Inflammatory macrophage treated with lipopolysaccharide for 1 hour (primary cell): ENCODE data around the gene TTC8.
"Not testable (repeated sequence)": the region's sequence is repeated elsewhere in the genome, so short reads cannot be mapped to it uniquely, and the experiment has no call there.

ENCODE experiments used
- DNase-seq, 2 donors: peaks; one replicate each; pipeline ENCODE4 v3.0.0-alpha.2; 2020 to 2022

TTC8 gene

DNA sequence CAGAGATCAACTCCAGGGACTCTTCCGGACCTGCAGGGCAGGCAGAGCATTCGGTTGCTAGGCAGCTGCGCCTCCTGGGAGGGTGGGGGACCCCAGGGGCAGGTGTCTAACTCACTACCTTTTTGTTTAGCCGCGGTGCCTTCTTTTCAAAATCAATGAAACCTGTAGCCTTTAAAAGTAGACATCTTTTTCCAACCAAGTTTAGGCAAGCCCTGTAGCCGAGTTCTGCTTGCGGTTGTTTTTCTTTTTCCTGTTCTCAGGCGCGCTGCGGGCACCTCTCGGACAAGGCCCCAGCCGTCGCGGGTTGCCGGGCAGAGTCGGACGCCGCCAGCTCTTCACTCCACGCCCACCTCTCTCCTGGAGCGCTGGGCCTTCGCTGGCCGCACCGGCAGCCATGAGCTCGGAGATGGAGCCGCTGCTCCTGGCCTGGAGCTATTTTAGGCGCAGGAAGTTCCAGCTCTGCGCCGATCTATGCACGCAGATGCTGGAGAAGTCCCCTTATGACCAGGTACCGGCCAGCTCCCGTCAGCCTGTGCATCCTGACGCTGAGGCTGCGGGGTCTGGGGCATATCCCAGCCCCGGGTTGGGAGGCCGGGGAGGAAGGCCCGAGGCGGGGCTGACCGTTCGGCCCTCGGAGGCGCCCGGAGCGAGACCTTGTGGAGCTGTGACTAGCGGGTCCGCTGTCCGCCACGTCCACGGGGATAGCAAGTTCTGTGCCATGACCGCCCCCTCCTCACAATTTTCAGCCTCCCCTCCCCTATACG is at the start of gene TTC8:
TTC8 (plus strand) TSS at position 338 of the 764 bp plus-strand sequence; CDS start at position 395, 57 bp downstream.
- DNase-seq: peak; percentile 85 to 89

DNA sequence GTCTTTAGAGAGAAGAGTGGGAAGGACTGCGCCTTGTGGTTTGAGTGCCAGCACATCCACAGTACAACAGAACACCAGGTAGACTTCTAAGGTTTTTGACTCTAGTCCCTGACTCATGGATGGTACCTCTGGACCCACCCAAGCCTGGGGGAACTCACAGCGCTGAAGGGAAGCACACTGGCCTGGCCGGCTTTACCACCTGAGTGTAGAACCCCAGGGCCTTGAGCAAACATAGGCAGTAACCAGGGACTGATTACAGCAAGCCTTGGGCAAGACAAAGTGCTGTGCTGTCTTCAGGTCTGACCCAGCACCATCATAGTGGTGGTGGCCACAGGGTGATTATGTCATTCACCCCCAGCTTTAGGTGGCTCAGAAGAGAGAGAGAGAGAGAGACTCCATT is 48.9 kb upstream of the TTC8 start:
- DNase-seq: no peak

- DNase-seq: no peak
These were observed 38.5 kb upstream of the TTC8 start for GRCh38 chr14:88785911-88786310.

GRCh38 chr14:88786715-88787114 is 37.7 kb upstream of the TTC8 start:
- DNase-seq: no peak

GRCh38 chr14:88789573-88789972 is 34.9 kb upstream of the TTC8 start:
- DNase-seq: not testable (repeated sequence)

DNA sequence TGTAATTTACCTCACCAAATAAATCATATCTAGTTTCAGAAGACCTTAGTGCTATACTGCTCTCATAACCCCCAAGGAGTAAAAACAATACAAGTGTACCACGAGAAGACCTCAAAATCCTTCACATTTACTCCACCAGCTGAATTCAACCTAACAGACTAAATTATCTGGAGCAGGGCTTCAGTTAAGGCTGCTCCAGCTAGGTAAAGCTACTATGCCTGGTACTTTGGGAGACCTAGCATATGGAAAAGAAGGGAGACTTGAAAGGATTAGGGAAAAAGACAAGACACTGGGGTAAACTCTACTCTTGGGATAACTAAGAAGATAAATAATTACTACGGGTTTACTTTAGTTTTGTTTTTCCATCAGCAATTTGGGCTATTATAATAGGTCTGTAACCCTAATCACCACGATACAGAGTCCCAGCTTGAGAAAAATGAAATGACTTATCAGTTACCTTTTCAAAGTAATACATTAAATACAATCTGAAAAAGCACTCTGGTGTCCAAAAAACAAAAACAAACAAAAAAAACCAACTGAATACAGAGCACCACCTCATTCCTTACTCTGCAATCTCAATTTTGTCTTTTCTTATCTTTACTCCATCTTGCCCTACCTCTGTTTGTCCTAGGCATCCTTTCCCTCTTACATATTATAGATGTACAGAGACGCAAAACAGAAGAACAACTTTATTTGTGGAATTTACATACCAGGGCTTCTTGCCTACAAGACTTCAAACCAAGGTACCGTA is 33.8 kb upstream of the TTC8 start:
- no peak for DNase-seq

- no peak for DNase-seq
These were observed 33.2 kb upstream of the TTC8 start for GRCh38 chr14:88791252-88791621.

DNA sequence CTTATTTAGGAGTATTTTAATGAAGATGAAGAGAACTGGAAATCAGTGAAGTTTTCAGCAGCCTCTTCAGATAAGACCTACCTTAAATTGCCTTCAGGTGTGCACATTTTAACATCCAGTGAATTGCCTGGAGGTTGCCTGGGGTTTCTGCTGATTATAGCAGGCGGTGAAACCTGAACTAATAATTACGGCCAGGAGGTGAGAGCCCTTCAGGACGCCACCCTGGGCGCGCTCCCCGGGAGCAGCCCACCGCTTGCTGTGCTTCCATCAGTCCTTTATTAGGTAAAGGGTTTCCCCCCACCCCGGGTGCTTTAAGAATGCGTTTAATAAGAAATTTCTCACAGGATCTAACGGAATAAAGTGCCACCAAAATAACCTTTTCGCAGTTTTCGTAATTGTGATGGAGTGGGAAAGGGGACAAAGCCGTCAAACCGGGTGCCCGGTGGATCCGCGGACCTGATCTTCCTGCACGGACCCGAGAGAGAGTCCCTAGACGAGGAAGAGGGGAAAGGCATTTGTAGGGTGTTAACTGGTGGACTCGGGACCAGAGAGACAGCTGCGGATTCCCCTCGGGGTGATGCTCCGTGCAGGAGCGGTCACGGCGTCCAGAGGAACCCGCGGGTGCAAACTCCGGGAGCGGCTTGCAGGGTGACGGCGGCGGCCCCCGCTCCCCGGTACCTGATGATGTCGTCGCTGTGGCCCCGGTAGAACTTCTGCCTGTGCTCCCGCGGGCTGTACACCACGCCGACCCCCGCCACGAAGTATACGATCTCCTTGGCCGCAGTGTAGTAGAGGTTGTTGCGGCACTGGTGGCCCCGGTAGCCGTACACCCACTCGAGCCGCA is 32.6 kb upstream of the TTC8 start:
- no peak for DNase-seq

DNA sequence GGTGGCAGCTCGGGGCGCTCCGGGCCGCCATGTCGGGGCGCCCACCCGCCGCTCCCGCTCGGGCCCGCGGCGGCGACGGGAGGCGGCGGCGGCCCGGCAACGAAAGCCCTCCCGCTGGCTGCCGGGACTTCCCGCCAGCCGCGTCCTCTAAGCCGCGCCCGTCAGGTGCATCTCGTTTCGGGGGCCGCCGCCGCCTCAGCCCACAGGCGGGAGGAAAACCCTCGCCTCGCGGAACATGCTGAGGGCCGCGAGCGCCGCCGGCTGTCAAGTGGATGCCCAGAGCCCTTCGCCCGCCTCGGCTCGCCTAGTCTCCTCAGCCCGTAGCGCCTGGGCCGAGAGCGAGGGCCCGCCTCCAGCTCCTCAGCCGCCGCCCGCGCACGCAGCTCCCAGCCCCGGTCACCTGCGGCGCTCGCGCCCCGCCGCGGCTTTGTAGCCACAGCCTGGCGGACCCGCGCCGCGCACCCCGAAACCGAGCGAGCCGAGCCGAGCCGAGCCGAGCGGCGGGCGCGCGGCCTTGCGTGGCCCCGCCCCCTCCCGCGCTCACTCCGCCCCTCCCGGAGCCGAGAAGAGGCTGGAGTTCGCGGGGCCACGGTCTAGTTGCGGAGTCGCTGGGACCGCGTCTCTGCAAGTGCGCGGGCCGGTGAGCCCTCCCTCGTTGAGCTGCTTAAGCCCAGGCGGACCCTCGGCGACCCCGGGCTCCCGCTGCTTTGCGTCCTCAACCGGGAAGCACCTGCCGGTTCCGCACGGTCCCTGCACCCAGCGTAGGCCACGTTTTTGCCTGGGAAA is 31.8 kb upstream of the TTC8 start, which contains the start of gene EML5:
EML5 (minus strand) TSS at position 481 of the 786 bp plus-strand sequence; CDS start at position 31, 450 bp downstream.
- peak; percentile 42 to 56 for DNase-seq

DNA sequence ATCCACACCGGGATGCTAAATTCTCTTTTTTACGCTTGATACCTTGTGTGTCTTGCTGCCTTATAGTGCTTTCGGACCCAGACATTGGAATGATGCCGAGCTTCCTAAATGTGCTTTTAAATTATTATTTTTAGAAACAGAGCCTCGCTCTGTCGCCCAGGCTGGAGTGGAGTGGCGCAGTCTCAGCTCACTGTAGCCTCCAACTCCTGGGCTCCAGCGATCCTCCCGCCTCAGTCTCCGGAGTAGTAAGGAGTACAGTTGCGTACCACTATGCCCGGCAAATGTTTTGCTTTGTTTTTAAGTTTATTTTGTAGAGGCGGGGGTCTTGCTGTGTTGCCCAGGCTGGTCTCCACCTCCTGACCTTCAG is 31.2 kb upstream of the TTC8 start:
- no peak for DNase-seq

GRCh38 chr14:88798156-88798555 is 26.3 kb upstream of the TTC8 start:
- no peak for DNase-seq

- DNase-seq: no peak
These were observed 24.9 kb upstream of the TTC8 start for GRCh38 chr14:88799522-88799921.

GRCh38 chr14:88802596-88802995 is 21.9 kb upstream of the TTC8 start:
- DNase-seq: no peak

- peak in 1 of 2 donors; percentile 9 for DNase-seq
These were observed 20.4 kb upstream of the TTC8 start for GRCh38 chr14:88804035-88804434.

GRCh38 chr14:88804477-88804876 is 20.0 kb upstream of the TTC8 start:
- DNase-seq: no peak

- DNase-seq: no peak
These were observed 16.1 kb upstream of the TTC8 start for GRCh38 chr14:88808359-88808758.

DNA sequence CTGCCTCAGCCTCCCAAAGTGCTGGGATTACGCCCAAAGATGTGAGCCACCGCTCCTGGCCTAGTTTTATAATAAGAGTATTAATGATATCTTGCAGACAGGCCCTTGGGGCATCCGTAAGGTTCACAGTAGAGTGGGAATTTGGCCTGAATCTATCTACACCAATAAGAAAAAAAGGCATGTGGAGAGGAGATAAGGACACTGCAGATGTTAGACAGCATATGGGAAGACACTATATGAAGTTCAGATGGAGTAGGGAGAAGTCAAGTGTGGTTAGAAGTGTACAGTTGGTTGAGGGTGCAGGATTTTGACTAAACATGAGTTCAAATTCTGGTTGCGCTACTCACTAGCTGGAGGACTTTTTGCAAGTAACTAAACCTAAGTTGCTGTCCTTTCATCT is 8.5 kb upstream of the TTC8 start:
- no peak for DNase-seq

GRCh38 chr14:88818018-88818417 is 6.4 kb upstream of the TTC8 start:
- no peak for DNase-seq

DNA sequence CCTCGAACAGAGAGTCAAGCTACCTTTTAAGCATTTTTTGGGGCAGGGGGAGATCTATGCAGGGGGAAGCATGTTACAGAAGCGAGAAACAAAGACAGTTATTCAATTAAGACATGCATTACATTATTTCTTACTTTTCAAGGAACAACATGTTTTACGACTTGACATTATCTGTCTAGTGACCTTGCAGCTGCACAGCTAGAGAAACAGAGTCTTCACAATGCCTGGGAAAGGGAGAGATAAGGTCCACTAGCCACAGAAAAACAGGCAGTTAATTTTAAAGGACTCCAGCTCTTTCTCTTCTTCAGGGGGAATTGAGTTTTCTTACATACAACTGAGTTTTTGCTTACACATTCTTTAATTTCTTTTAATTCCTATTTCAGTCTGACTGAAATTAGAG is 4.8 kb upstream of the TTC8 start:
- not testable (repeated sequence) for DNase-seq

GRCh38 chr14:88821378-88821777 is 3.1 kb upstream of the TTC8 start:
- DNase-seq: no peak

- DNase-seq: no peak
These were observed 2.6 kb upstream of the TTC8 start for GRCh38 chr14:88821888-88822287.

- no peak for DNase-seq
These were observed 510 bp upstream of the TTC8 start for GRCh38 chr14:88823968-88824313.

GRCh38 chr14:88825078-88825458 is 617 bp downstream of the TTC8 start:
- DNase-seq: peak in 1 of 2 donors; percentile 41
